ENCODE data around the gene RSPH1. TPM values are rescaled to one million over a fixed set of nuclear protein-coding genes. Genes with fewer than 3 reads are reported as not detected.

The RSPH1 gene
- total RNA-seq, 1 experiment from 2014 or later: 1.5 TPM

DNA sequence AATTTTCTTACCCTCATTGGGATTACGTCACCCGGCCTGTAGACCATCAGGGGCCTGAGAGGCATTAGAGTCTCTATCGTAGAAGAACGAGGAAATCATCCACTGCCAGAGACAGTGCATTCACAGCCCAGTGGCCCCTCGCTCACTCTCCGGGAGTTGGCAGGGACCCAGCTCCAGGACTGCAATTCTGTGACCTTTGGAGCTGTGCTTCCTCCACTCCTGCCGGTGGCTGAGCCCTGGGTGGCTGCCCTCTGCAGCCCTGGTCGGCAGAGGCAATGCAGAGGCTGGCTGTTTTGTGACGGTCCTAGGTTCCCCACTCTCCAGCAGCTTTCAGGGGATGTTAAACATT, 30.3 kb upstream of the RSPH1 start:
- Histone ChIP-seq H3K9ac (ENCODE audit: low read length) (no peak overlapping the region), H3K27ac (ENCODE audit: low read depth, low read length) (no peak overlapping the region), H3K9me2 (ENCODE audit: insufficient read depth) (no peaks in the 10 kb centered on the region), H4K20me1 (ENCODE audit: insufficient read depth) (no peaks in the 10 kb centered on the region), H2AFZ (ENCODE audit: low read depth, low read length, poor library complexity, severe bottlenecking) (no peak overlapping the region), H3K9me3 (ENCODE audit: control insufficient read depth in 1 of 2, insufficient read depth in 1 of 2, low read depth in 1 of 2, low read length in 2 of 2) (no peaks in the 10 kb centered on the region), H3K4me2 (ENCODE audit: low read length) (no peak overlapping the region), H3K4me3 (replicated peaks in 1 of 2; ENCODE audit: low read depth in 1 of 2, low read length in 2 of 2) (no peak overlapping the region), H3K4me1 (ENCODE audit: control insufficient read depth in 1 of 2, insufficient read depth in 2 of 2, low read length in 2 of 2) (no peaks in the 10 kb centered on the region), H3K27me3 (ENCODE audit: insufficient read depth, low read length) (no peaks in the 10 kb centered on the region), H3K79me2 (ENCODE audit: insufficient read depth, low read length) (no peaks in the 10 kb centered on the region), H3K36me3 (ENCODE audit: control insufficient read depth in 1 of 2, insufficient read depth in 2 of 2, low read length in 2 of 2) (no peaks in the 10 kb centered on the region)
- ATAC-seq: no peak
- TF ChIP-seq EZH2phosphoT487 (IDR thresholded peaks at IDR 0.05; ENCODE audit: borderline replicate concordance): no peak
- TF ChIP-seq POLR2AphosphoS5 (IDR thresholded peaks at IDR 0.05; ENCODE audit: low read depth, low read length): no peak
- no peak for TF ChIP-seq POLR2A (IDR thresholded peaks at IDR 0.05; ENCODE audit: borderline replicate concordance, extremely low read depth, insufficient read depth, insufficient read length)
- TF ChIP-seq, protein P1, sequence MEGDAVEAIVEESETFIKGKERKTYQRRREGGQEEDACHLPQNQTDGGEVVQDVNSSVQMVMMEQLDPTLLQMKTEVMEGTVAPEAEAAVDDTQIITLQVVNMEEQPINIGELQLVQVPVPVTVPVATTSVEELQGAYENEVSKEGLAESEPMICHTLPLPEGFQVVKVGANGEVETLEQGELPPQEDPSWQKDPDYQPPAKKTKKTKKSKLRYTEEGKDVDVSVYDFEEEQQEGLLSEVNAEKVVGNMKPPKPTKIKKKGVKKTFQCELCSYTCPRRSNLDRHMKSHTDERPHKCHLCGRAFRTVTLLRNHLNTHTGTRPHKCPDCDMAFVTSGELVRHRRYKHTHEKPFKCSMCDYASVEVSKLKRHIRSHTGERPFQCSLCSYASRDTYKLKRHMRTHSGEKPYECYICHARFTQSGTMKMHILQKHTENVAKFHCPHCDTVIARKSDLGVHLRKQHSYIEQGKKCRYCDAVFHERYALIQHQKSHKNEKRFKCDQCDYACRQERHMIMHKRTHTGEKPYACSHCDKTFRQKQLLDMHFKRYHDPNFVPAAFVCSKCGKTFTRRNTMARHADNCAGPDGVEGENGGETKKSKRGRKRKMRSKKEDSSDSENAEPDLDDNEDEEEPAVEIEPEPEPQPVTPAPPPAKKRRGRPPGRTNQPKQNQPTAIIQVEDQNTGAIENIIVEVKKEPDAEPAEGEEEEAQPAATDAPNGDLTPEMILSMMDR (IDR thresholded peaks at IDR 0.05 in 2 of 3, conservative IDR thresholded peaks at IDR 0.05 in 1 of 3; ENCODE audit: borderline replicate concordance in 1 of 3, insufficient read depth in 1 of 3, low read depth in 2 of 3, low read length in 2 of 3): no peak
- no peak for TF ChIP-seq ELF1 (IDR thresholded peaks at IDR 0.05; ENCODE audit: borderline replicate concordance, low read depth)
- no peak for TF ChIP-seq SIN3A (IDR thresholded peaks at IDR 0.05; ENCODE audit: low read depth)
- TF ChIP-seq ZFX (IDR thresholded peaks at IDR 0.05): no peak
- TF ChIP-seq ZBTB33 (IDR thresholded peaks at IDR 0.05; ENCODE audit: extremely low read depth, insufficient replicate concordance, low read length): no peak
- no peak for TF ChIP-seq SRF (IDR thresholded peaks at IDR 0.05; ENCODE audit: low read depth)
- TF ChIP-seq EZH2 (IDR thresholded peaks at IDR 0.05): no peak
- no peak for TF ChIP-seq TCF7L2 (IDR thresholded peaks at IDR 0.05; ENCODE audit: borderline replicate concordance, extremely low read depth, insufficient read depth, insufficient read length)
- TF ChIP-seq, protein P2, sequence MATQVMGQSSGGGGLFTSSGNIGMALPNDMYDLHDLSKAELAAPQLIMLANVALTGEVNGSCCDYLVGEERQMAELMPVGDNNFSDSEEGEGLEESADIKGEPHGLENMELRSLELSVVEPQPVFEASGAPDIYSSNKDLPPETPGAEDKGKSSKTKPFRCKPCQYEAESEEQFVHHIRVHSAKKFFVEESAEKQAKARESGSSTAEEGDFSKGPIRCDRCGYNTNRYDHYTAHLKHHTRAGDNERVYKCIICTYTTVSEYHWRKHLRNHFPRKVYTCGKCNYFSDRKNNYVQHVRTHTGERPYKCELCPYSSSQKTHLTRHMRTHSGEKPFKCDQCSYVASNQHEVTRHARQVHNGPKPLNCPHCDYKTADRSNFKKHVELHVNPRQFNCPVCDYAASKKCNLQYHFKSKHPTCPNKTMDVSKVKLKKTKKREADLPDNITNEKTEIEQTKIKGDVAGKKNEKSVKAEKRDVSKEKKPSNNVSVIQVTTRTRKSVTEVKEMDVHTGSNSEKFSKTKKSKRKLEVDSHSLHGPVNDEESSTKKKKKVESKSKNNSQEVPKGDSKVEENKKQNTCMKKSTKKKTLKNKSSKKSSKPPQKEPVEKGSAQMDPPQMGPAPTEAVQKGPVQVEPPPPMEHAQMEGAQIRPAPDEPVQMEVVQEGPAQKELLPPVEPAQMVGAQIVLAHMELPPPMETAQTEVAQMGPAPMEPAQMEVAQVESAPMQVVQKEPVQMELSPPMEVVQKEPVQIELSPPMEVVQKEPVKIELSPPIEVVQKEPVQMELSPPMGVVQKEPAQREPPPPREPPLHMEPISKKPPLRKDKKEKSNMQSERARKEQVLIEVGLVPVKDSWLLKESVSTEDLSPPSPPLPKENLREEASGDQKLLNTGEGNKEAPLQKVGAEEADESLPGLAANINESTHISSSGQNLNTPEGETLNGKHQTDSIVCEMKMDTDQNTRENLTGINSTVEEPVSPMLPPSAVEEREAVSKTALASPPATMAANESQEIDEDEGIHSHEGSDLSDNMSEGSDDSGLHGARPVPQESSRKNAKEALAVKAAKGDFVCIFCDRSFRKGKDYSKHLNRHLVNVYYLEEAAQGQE (IDR thresholded peaks at IDR 0.05; ENCODE audit: low read depth): no peak
- TF ChIP-seq MAX (IDR thresholded peaks at IDR 0.05): no peak
- TF ChIP-seq SP1 (IDR thresholded peaks at IDR 0.05; ENCODE audit: low read depth): no peak
- no peak for TF ChIP-seq EGR1 (IDR thresholded peaks at IDR 0.05; ENCODE audit: low read depth)
- TF ChIP-seq FOSL1 (IDR thresholded peaks at IDR 0.05; ENCODE audit: low read depth): no peak
- no peak for TF ChIP-seq RAD21 (IDR thresholded peaks at IDR 0.05; ENCODE audit: low read depth)
- TF ChIP-seq YY1 (IDR thresholded peaks at IDR 0.05; ENCODE audit: extremely low read depth, insufficient replicate concordance, low read depth, low read length): no peak
- TF ChIP-seq CEBPB (IDR thresholded peaks at IDR 0.05; ENCODE audit: low read depth): no peak
- no peak for TF ChIP-seq CBX3 (IDR thresholded peaks at IDR 0.05; ENCODE audit: low read depth)
- BruUV-seq (replicated peaks): no TSS peak
- DNase-seq (ENCODE audit: low read depth, low spot score): no peak
- intact Hi-C loops (cut with micrococcal nuclease): no loop called here
- ChIA-PET CTCF (no interaction called here), POLR2A (no interaction called here), RAD21 (ENCODE audit: low non-redundant PET in 1 of 2, low total read pairs in 2 of 2, uncharacterized antibody in 2 of 2, unreplicated experiment in 2 of 2) (no interaction called here)
